ENCODE results near the gene WDR26. TPM values are rescaled to one million over a fixed set of nuclear protein-coding genes. Genes with fewer than 3 reads are reported as not detected.

Gene WDR26
- total RNA-seq, 1 experiment from 2014 or later, result 81.4 TPM

- Histone ChIP-seq H3K4ac (ENCODE audit: low read depth, low read length) (no peak overlapping the region), H3K4me2 (ENCODE audit: insufficient read depth, insufficient read length, low read length) (no peak overlapping the region), H4K91ac (ENCODE audit: insufficient read length, low read depth, low read length) (no peak overlapping the region), H3K79me1 (ENCODE audit: insufficient read depth, low read depth, low read length, poor library complexity, severe bottlenecking) (no peaks in the 10 kb centered on the region), H2BK15ac (ENCODE audit: low read depth, low read length) (no peak overlapping the region), H3K79me2 (ENCODE audit: insufficient read depth, low read length) (no peaks in the 10 kb centered on the region), H4K5ac (ENCODE audit: insufficient read length, low read depth, low read length) (no peak overlapping the region), H2AK5ac (ENCODE audit: insufficient read length, low read length) (no peak overlapping the region), H2BK120ac (ENCODE audit: low read depth, low read length, poor library complexity, severe bottlenecking) (no peak overlapping the region), H3K9me3 (ENCODE audit: control insufficient read depth, low read depth, low read length) (no peaks in the 10 kb centered on the region), H3T11ph (ENCODE audit: low read length) (no peak overlapping the region), H4K8ac (replicated peaks; ENCODE audit: insufficient read length, low read depth, low read length) (no peak overlapping the region), H2BK20ac (ENCODE audit: low read depth, low read length, poor library complexity, severe bottlenecking) (no peak overlapping the region), H4K20me1 (ENCODE audit: control insufficient read depth, insufficient read depth, insufficient read length) (no peaks in the 10 kb centered on the region), H2BK5ac (ENCODE audit: insufficient read length, low read length) (no peak overlapping the region), H3K23ac (ENCODE audit: insufficient read length, low read depth, low read length) (no peak overlapping the region), H3K18ac (ENCODE audit: insufficient read length, low read depth, low read length) (no peak overlapping the region), H3K27me3 (ENCODE audit: insufficient read depth, low read length) (no peaks in the 10 kb centered on the region), H3K56ac (ENCODE audit: insufficient read length, low read depth, low read length) (no peak overlapping the region), H3K9ac (ENCODE audit: extremely low read depth, insufficient read length, low read length) (no peak overlapping the region), H3K23me2 (ENCODE audit: insufficient read length, low read depth, low read length, poor library complexity, severe bottlenecking) (no peaks in the 10 kb centered on the region), H3K27ac (ENCODE audit: insufficient read length, low read depth, low read length) (no peak overlapping the region), H3K4me1 (ENCODE audit: insufficient read depth, low read length) (no peaks in the 10 kb centered on the region), H2BK12ac (ENCODE audit: insufficient read length, low read depth, low read length) (no peak overlapping the region), H3K14ac (ENCODE audit: insufficient read depth, low read length) (no peak overlapping the region), H2AFZ (ENCODE audit: low read length) (no peak overlapping the region)
- Mint-ChIP-seq H3K36me3 (ENCODE audit: insufficient read depth in 1 of 3, low read depth in 3 of 3) (peaks cover 19 to 64% (median 56%) of the 10 kb centered on the region in 3 experiments; a peak in 6 of 7 replicates), H3K27me3 (ENCODE audit: low read depth) (no peaks in the 10 kb centered on the region), H3K4me1 (no peaks in the 10 kb centered on the region), H3K27ac (0 out of 7 replicates have a peak overlapping the region, but pooled peaks of 1 of the 3 experiments have one; percentile 7), H3K9me3 (no peaks in the 10 kb centered on the region), H3K4me3 (no peak overlapping the region)
- WGBS (ENCODE audit: extremely low coverage, insufficient read length, low lambda C conversion rate), result no CpG with 5 or more reads among the region's 2 CpGs
- no peak for TF ChIP-seq CTCF (conservative IDR thresholded peaks at IDR 0.05)
- DNase-seq, result no peak
Measured at GRCh38 chr1:224387943-224388342, 46.7 kb downstream of the WDR26 start.

Data from H9 (cell line).